ENCODE results near the gene AGBL3. TPM values are rescaled to one million over a fixed set of nuclear protein-coding genes. Genes with fewer than 3 reads are reported as not detected.
A peak's percentile ranks its signal among the peaks of the same experiment; 100 is the strongest.

The AGBL3 gene
- total and polyA plus RNA-seq, 9 of the 15 experiments (the other 6 are each of a cell fraction or from before 2014, with no cell fraction given) = 0.54 to 2.9 (median 1.7) TPM

DNA sequence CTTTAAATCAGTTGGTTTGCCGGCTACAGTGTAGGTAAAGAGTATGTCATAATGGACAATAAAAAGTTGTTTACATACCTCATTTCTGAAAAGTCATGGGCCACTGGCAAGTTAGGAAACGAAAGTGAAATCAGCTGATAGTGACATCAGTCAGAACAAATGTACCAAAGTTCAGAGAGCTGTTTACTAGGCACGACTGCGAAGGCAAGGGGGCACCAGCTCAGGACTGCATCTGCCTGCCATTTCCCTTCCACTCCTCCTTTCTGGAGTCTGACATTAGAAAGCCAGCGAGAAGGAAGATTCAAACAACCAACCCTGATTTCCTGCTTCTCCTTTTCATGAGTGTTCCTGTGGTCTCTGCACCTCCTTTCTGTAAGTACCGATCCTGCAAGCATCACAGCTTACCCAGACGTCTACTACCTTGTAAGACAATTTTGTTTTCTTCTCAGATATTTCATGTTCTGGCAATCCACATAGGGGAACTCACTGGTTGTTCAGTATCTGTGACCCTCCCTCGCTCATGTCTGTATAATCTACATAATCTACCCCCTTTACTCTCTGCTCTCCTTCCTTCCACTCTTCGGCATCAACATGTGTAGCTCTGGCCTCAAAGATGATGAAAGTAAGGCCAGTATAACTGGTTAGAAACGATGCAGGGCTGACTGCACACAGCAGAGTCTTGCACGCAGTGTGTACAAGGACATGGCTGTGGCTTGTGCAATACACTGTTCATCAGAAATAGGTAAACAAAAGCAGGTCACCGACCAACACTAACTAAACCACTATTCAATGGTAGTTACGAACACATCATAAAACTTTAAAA is 161.8 kb downstream of the AGBL3 start, which contains the start of gene TMEM140 (continued):
- TF ChIP-seq, protein P1, sequence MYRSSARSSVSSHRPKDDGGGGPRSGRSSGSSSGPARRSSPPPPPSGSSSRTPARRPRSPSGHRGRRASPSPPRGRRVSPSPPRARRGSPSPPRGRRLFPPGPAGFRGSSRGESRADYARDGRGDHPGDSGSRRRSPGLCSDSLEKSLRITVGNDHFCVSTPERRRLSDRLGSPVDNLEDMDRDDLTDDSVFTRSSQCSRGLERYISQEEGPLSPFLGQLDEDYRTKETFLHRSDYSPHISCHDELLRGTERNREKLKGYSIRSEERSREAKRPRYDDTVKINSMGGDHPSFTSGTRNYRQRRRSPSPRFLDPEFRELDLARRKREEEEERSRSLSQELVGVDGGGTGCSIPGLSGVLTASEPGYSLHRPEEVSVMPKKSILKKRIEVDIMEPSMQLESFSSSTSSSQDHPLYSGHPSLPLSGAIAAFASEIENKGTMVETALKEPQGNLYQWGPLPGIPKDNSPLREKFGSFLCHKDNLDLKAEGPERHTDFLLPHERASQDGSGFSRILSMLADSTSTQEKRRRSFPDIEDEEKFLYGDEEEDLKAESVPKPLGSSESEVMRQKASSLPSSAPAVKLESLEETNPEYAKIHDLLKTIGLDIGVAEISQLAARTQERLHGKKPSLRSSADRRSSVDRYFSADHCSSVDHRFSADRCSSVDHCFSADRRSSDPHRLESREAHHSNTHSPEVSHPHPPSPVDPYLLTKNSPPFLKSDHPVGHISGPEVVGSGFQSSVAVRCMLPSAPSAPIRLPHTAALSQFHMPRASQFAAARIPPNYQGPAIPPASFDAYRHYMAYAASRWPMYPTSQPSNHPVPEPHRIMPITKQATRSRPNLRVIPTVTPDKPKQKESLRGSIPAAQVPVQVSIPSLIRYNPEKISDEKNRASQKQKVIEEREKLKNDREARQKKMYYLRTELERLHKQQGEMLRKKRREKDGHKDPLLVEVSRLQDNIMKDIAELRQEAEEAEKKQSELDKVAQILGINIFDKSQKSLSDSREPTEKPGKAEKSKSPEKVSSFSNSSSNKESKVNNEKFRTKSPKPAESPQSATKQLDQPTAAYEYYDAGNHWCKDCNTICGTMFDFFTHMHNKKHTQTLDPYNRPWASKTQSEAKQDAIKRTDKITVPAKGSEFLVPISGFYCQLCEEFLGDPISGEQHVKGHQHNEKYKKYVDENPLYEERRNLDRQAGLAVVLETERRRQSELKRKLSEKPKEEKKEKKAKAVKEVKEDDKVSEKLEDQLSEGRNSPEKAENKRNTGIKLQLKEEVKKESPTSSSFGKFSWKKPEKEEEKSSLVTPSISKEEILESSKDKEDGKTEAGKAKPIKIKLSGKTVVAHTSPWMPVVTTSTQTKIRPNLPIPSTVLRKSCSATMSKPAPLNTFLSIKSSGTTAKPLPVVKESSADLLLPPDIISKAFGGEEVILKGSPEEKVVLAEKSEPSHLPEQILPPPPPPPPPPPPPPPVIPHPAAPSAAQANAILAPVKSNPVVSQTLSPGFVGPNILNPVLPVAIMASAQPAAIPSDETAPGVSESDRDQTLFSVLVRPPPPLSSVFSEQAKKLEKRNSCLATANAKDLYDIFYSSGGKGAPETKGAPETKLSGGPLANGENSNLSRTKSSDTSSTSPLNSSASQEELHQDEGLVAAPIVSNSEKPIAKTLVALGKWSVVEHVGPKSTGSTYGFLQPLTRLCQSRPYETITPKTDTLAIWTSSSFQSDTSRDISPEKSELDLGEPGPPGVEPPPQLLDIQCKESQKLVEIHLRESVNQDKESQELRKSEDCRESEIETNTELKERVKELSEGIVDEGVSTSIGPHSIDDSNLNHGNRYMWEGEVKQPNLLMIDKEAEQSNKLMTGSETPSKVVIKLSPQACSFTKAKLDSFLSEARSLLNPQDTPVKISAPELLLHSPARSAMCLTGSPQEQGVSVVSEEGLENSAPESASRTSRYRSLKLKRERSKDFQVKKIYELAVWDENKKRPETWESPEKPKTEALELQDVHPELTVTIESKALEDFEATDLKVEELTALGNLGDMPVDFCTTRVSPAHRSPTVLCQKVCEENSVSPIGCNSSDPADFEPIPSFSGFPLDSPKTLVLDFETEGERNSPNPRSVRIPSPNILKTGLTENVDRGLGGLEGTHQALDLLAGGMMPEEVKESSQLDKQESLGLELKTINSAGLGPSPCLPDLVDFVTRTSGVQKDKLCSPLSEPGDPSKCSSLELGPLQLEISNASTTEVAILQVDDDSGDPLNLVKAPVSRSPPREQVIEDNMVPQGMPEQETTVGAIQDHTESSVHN (IDR thresholded peaks at IDR 0.05; ENCODE audit: borderline replicate concordance in 1 of 2, low read depth in 1 of 2) = peak in 1 of 2 experiments; percentile 100; a peak in 2 of 4 replicates
- TF ChIP-seq TCF3 (CRISPR knock-in tag; IDR thresholded peaks at IDR 0.05) (no peak), ATF7 (IDR thresholded peaks at IDR 0.05) (peak; percentile 96), NEUROD1 (IDR thresholded peaks at IDR 0.05; ENCODE audit: borderline replicate concordance, low read depth, low read length, partially characterized antibody) (no peak), HNRNPL (IDR thresholded peaks at IDR 0.05; ENCODE audit: low read depth, low read length) (no peak), ZNF12 (CRISPR knock-in tag; IDR thresholded peaks at IDR 0.05) (no peak), MTF1 (CRISPR knock-in tag; IDR thresholded peaks at IDR 0.05; ENCODE audit: borderline replicate concordance) (no peak), ZNF146 (CRISPR knock-in tag; IDR thresholded peaks at IDR 0.05; ENCODE audit: unreplicated experiment) (no peak)
- TF ChIP-seq, protein P2, sequence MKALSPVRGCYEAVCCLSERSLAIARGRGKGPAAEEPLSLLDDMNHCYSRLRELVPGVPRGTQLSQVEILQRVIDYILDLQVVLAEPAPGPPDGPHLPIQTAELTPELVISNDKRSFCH (CRISPR knock-in tag; IDR thresholded peaks at IDR 0.05) = no peak
- TF ChIP-seq, protein P2 (tag; IDR thresholded peaks at IDR 0.05) = no peak
- TF ChIP-seq, protein P3, sequence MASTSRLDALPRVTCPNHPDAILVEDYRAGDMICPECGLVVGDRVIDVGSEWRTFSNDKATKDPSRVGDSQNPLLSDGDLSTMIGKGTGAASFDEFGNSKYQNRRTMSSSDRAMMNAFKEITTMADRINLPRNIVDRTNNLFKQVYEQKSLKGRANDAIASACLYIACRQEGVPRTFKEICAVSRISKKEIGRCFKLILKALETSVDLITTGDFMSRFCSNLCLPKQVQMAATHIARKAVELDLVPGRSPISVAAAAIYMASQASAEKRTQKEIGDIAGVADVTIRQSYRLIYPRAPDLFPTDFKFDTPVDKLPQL (IDR thresholded peaks at IDR 0.05; ENCODE audit: extremely low read depth, insufficient read length) = no peak
- TF ChIP-seq, protein P4, sequence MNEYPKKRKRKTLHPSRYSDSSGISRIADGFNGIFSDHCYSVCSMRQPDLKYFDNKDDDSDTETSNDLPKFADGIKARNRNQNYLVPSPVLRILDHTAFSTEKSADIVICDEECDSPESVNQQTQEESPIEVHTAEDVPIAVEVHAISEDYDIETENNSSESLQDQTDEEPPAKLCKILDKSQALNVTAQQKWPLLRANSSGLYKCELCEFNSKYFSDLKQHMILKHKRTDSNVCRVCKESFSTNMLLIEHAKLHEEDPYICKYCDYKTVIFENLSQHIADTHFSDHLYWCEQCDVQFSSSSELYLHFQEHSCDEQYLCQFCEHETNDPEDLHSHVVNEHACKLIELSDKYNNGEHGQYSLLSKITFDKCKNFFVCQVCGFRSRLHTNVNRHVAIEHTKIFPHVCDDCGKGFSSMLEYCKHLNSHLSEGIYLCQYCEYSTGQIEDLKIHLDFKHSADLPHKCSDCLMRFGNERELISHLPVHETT (CRISPR knock-in tag; conservative IDR thresholded peaks at IDR 0.05 in 1 of 2, IDR thresholded peaks at IDR 0.05 in 1 of 2) = no peak; a peak in 2 of 4 replicates
- TF ChIP-seq, protein P5, sequence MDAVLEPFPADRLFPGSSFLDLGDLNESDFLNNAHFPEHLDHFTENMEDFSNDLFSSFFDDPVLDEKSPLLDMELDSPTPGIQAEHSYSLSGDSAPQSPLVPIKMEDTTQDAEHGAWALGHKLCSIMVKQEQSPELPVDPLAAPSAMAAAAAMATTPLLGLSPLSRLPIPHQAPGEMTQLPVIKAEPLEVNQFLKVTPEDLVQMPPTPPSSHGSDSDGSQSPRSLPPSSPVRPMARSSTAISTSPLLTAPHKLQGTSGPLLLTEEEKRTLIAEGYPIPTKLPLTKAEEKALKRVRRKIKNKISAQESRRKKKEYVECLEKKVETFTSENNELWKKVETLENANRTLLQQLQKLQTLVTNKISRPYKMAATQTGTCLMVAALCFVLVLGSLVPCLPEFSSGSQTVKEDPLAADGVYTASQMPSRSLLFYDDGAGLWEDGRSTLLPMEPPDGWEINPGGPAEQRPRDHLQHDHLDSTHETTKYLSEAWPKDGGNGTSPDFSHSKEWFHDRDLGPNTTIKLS (IDR thresholded peaks at IDR 0.05; ENCODE audit: borderline replicate concordance, low read depth) = no peak
